ENCODE measurements around the gene SUFU.

GRCh38 chr10:102674566-102674965 is 170.8 kb downstream of the SUFU start:
- TF ChIP-seq ELF4 (IDR thresholded peaks at IDR 0.05) (no peak), SP1 (IDR thresholded peaks at IDR 0.05) (no peak), TARDBP (IDR thresholded peaks at IDR 0.05) (no peak), FOXM1 (IDR thresholded peaks at IDR 0.05; ENCODE audit: borderline replicate concordance) (no peak), L3MBTL2 (conservative IDR thresholded peaks at IDR 0.05) (no peak), SUZ12 (IDR thresholded peaks at IDR 0.05) (no peak), HDGF (IDR thresholded peaks at IDR 0.05; ENCODE audit: borderline replicate concordance) (no peak), FOXK2 (IDR thresholded peaks at IDR 0.05) (no peak)
